NB4 (cell line): ENCODE data around the gene DPY19L1.

ENCODE experiments used
- POLR2A ChIP-seq: IDR thresholded peaks from 2 replicates; pipeline ENCODE4 v1.6.1; 2011; ENCODE audit warnings: mild to moderate bottlenecking; ENCODE audit not compliant: insufficient read length; ENCODE audit errors: extremely low read depth
- TF ChIP-seq, protein P1 (sequence below): IDR thresholded peaks from one replicate; pipeline ENCODE4 v1.5.1; 2012; ENCODE audit warnings: low read depth, low read length

- TF ChIP-seq, protein P1, sequence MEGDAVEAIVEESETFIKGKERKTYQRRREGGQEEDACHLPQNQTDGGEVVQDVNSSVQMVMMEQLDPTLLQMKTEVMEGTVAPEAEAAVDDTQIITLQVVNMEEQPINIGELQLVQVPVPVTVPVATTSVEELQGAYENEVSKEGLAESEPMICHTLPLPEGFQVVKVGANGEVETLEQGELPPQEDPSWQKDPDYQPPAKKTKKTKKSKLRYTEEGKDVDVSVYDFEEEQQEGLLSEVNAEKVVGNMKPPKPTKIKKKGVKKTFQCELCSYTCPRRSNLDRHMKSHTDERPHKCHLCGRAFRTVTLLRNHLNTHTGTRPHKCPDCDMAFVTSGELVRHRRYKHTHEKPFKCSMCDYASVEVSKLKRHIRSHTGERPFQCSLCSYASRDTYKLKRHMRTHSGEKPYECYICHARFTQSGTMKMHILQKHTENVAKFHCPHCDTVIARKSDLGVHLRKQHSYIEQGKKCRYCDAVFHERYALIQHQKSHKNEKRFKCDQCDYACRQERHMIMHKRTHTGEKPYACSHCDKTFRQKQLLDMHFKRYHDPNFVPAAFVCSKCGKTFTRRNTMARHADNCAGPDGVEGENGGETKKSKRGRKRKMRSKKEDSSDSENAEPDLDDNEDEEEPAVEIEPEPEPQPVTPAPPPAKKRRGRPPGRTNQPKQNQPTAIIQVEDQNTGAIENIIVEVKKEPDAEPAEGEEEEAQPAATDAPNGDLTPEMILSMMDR, result no peak
- no peak for TF ChIP-seq POLR2A
These were observed 18.0 kb downstream of the DPY19L1 start for GRCh38 chr7:35019179-35019729.
